ENCODE results near the gene NNT.

Gene NNT

DNA sequence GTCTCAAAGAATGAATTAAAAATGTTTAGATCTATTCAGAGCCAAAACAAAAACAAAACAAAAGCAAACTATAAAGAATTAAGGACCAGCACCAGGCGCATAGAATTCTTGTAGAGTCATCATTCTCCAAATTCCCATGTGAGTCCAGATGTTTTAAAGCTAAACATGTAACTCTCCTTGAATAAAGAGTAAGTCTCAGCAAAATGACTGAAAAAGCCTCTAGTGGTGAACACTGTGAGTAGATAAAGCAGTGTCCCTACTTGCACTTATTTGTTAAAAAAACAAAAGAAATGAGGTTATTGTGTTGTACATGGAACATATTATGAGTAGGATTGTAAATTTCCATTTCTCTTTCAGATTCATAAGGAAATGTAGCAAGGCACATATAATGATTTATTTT lies 44.0 kb downstream of the NNT start:
- TF ChIP-seq, protein P1, sequence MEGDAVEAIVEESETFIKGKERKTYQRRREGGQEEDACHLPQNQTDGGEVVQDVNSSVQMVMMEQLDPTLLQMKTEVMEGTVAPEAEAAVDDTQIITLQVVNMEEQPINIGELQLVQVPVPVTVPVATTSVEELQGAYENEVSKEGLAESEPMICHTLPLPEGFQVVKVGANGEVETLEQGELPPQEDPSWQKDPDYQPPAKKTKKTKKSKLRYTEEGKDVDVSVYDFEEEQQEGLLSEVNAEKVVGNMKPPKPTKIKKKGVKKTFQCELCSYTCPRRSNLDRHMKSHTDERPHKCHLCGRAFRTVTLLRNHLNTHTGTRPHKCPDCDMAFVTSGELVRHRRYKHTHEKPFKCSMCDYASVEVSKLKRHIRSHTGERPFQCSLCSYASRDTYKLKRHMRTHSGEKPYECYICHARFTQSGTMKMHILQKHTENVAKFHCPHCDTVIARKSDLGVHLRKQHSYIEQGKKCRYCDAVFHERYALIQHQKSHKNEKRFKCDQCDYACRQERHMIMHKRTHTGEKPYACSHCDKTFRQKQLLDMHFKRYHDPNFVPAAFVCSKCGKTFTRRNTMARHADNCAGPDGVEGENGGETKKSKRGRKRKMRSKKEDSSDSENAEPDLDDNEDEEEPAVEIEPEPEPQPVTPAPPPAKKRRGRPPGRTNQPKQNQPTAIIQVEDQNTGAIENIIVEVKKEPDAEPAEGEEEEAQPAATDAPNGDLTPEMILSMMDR (IDR thresholded peaks at IDR 0.05; ENCODE audit: low read length, missing control alignments): peak; percentile 28
- H3K4me3 ChIP-seq (replicated peaks; ENCODE audit: low read depth, low read length): no peak overlapping the region
- DNase-seq (ENCODE audit: low read depth): peak; percentile 30

GRCh38 chr5:43647789-43648188 lies 44.8 kb downstream of the NNT start:
- TF ChIP-seq, protein P1 (IDR thresholded peaks at IDR 0.05; ENCODE audit: low read length, missing control alignments): no peak
- DNase-seq (ENCODE audit: low read depth): no peak
- H3K4me3 ChIP-seq (replicated peaks; ENCODE audit: low read depth, low read length): no peak overlapping the region

DNA sequence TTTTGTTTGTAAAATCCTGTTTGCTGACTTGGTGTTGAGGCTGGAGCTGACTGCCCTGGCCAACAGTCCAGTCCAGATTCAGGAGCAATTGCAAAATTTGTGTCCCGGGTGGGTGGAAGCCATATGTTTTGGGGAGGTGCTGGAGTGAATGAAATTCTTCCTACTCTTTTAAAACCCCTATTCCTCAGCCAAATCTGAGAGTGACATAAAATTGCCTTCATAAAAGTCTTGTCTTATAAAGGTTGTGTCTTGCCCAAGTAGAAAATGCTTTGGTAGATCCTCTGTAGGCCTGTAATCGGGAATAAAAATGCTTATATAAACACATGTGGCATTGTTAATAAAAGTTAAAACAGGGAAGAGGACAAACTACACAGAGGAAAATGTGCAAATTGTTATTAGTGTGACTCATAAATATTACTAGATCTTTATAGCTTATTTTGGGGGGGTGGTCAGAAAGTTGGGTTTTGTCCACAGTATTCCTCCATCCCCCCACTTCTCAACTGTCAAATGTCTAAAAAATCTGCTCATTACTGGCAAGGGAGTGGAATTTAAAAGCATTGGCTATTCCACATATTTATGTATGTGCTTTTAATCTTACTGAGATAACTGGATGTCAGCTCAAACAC lies 45.6 kb downstream of the NNT start:
- no peak overlapping the region for H3K4me3 ChIP-seq (replicated peaks; ENCODE audit: low read depth, low read length)
- no peak for DNase-seq (ENCODE audit: low read depth)
- TF ChIP-seq, protein P1 (IDR thresholded peaks at IDR 0.05; ENCODE audit: low read length, missing control alignments): no peak

- DNase-seq (ENCODE audit: low read depth): peak; percentile 55
- TF ChIP-seq, protein P1 (IDR thresholded peaks at IDR 0.05; ENCODE audit: low read length, missing control alignments): no peak
- no peak overlapping the region for H3K4me3 ChIP-seq (replicated peaks; ENCODE audit: low read depth, low read length)
Measured at GRCh38 chr5:43649256-43649655, 46.3 kb downstream of the NNT start.

- TF ChIP-seq, protein P1 (IDR thresholded peaks at IDR 0.05; ENCODE audit: low read length, missing control alignments): no peak
- H3K4me3 ChIP-seq (replicated peaks; ENCODE audit: low read depth, low read length): no peak overlapping the region
- DNase-seq (ENCODE audit: low read depth): no peak
Measured at GRCh38 chr5:43652537-43653302, 49.7 kb downstream of the NNT start.

GRCh38 chr5:43658509-43658908 lies 55.5 kb downstream of the NNT start:
- TF ChIP-seq, protein P1 (IDR thresholded peaks at IDR 0.05; ENCODE audit: low read length, missing control alignments): no peak
- no peak overlapping the region for H3K4me3 ChIP-seq (replicated peaks; ENCODE audit: low read depth, low read length)
- DNase-seq (ENCODE audit: low read depth): peak; percentile 46
